Loucy (cell line): ENCODE measurements around the gene ZNF292.

ENCODE experiments used
- H2AFZ ChIP-seq: fragments of 200-600 bp; sonication (generic); 2 replicates; pipeline ENCODE4 v1.6.0; 2016; ENCODE audit warnings: antibody characterized with exemption, mild to moderate bottlenecking, low read length, moderate library complexity
- H3F3A ChIP-seq: fragments of 200-600 bp; 2 replicates; pipeline ENCODE4 v1.6.0; 2016; ENCODE audit warnings: antibody characterized with exemption, low read depth, mild to moderate bottlenecking
- H3K27me3 ChIP-seq: fragments of 200-600 bp; sonication (generic); 2 replicates; pipeline ENCODE4 v1.6.1; 2014; ENCODE audit warnings: low read length, mild to moderate bottlenecking; ENCODE audit not compliant: insufficient read depth, poor library complexity, severe bottlenecking
- H3K36me3 ChIP-seq: fragments of 200-600 bp; sonication (generic); 2 replicates; pipeline ENCODE4 v1.6.1; 2016; ENCODE audit warnings: low read length; ENCODE audit not compliant: insufficient read depth
- H3K4me1 ChIP-seq: fragments of 200-600 bp; sonication (generic); 2 replicates; pipeline ENCODE4 v1.5.1; 2014; ENCODE audit warnings: low read length, mild to moderate bottlenecking; ENCODE audit not compliant: insufficient read depth, poor library complexity, severe bottlenecking
- H3K4me2 ChIP-seq: fragments of 200-600 bp; sonication (generic); 2 replicates; pipeline ENCODE4 v1.6.0; 2014; ENCODE audit warnings: antibody characterized with exemption, low read length, low read depth, mild to moderate bottlenecking; ENCODE audit not compliant: poor library complexity, severe bottlenecking
- H3K4me3 ChIP-seq: fragments of 200-600 bp; sonication (generic); 2 replicates; pipeline ENCODE4 v1.5.1; 2014; ENCODE audit warnings: low read length, mild to moderate bottlenecking, mixed read lengths; ENCODE audit not compliant: poor library complexity, severe bottlenecking
- H3K79me2 ChIP-seq: fragments of 200-600 bp; sonication (generic); 2 replicates; pipeline ENCODE4 v1.6.1; 2014; ENCODE audit warnings: low read length; ENCODE audit not compliant: insufficient read depth
- H3K9ac ChIP-seq: fragments of 200-600 bp; sonication (generic); 2 replicates; pipeline ENCODE4 v1.6.0; 2014; ENCODE audit warnings: mild to moderate bottlenecking, low read depth, low read length, moderate library complexity; ENCODE audit not compliant: poor library complexity, severe bottlenecking
- H3K9me2 ChIP-seq: fragments of 200-600 bp; sonication (generic); replicated peaks from 2 replicates; pipeline ENCODE4 v1.6.1; 2016; ENCODE audit warnings: low read depth, low read length, mixed read lengths
- H3K9me3 ChIP-seq: fragments of 200-600 bp; sonication (generic); 2 replicates; pipeline ENCODE4 v1.6.1; 2014; ENCODE audit warnings: mild to moderate bottlenecking, antibody characterized with exemption, low read length, low read depth; ENCODE audit not compliant: insufficient read depth
- H4K20me1 ChIP-seq: fragments of 200-600 bp; sonication (generic); 2 replicates; pipeline ENCODE4 v1.6.0; 2014; ENCODE audit warnings: antibody characterized with exemption, low read length, mild to moderate bottlenecking; ENCODE audit not compliant: insufficient read depth, poor library complexity, severe bottlenecking
- EZH2phosphoT487 ChIP-seq: fragments of 200-600 bp; IDR thresholded peaks from 2 replicates; pipeline ENCODE4 v1.6.1; 2018; ENCODE audit warnings: antibody characterized with exemption, mild to moderate bottlenecking, moderate library complexity, borderline replicate concordance
- TF ChIP-seq, protein P1 (sequence below): fragments of 200-600 bp; sonication (generic); conservative IDR thresholded peaks from 2 replicates; pipeline ENCODE4 v1.5.1; 2014; ENCODE audit warnings: mild to moderate bottlenecking, antibody characterized with exemption, low read length

Gene ZNF292

DNA sequence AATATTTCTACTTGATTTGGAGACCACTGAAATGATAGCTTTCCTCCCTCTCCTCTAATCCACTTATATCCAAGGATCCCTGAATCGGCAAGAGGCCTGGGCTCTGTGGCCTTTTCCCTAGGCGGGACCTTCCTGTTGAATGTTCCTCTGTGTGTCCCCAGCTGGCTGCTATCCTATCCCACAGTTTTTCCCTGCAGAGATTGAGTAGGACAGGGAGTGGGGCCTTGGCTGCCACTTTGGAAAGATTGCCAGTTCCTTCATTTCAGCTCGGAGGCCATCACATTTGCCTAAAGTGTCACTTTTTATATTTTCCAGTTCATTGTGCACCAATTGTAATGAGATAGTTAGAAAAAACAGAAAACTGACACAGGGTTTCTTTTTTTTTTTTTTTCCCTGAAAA lies 128.1 kb downstream of the ZNF292 start:
- no peak overlapping the region for H3K4me2 ChIP-seq
- no peaks in the 10 kb centered on the region for H3F3A ChIP-seq
- H3K4me3 ChIP-seq = no peak overlapping the region
- no peaks in the 10 kb centered on the region for H3K36me3 ChIP-seq
- H3K9me3 ChIP-seq = no peaks in the 10 kb centered on the region
- no peaks in the 10 kb centered on the region for H3K4me1 ChIP-seq
- H4K20me1 ChIP-seq = no peaks in the 10 kb centered on the region
- H3K79me2 ChIP-seq = no peaks in the 10 kb centered on the region
- H3K27me3 ChIP-seq = no peaks in the 10 kb centered on the region
- H2AFZ ChIP-seq = no peak overlapping the region
- TF ChIP-seq EZH2phosphoT487 = no peak
- TF ChIP-seq, protein P1, sequence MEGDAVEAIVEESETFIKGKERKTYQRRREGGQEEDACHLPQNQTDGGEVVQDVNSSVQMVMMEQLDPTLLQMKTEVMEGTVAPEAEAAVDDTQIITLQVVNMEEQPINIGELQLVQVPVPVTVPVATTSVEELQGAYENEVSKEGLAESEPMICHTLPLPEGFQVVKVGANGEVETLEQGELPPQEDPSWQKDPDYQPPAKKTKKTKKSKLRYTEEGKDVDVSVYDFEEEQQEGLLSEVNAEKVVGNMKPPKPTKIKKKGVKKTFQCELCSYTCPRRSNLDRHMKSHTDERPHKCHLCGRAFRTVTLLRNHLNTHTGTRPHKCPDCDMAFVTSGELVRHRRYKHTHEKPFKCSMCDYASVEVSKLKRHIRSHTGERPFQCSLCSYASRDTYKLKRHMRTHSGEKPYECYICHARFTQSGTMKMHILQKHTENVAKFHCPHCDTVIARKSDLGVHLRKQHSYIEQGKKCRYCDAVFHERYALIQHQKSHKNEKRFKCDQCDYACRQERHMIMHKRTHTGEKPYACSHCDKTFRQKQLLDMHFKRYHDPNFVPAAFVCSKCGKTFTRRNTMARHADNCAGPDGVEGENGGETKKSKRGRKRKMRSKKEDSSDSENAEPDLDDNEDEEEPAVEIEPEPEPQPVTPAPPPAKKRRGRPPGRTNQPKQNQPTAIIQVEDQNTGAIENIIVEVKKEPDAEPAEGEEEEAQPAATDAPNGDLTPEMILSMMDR = no peak
- H3K9me2 ChIP-seq = no peaks in the 10 kb centered on the region
- no peak overlapping the region for H3K9ac ChIP-seq

- Histone ChIP-seq H3K9me2 (no peaks in the 10 kb centered on the region), H3K4me2 (no peak overlapping the region), H3F3A (no peaks in the 10 kb centered on the region), H4K20me1 (no peaks in the 10 kb centered on the region), H2AFZ (no peak overlapping the region), H3K4me1 (no peaks in the 10 kb centered on the region), H3K79me2 (no peaks in the 10 kb centered on the region), H3K9me3 (no peaks in the 10 kb centered on the region), H3K9ac (no peak overlapping the region), H3K4me3 (no peak overlapping the region), H3K36me3 (no peaks in the 10 kb centered on the region), H3K27me3 (no peaks in the 10 kb centered on the region)
- TF ChIP-seq, protein P1 = no peak
- TF ChIP-seq EZH2phosphoT487 = no peak
Observed at GRCh38 chr6:87287251-87287650, 131.9 kb downstream of the ZNF292 start.

DNA sequence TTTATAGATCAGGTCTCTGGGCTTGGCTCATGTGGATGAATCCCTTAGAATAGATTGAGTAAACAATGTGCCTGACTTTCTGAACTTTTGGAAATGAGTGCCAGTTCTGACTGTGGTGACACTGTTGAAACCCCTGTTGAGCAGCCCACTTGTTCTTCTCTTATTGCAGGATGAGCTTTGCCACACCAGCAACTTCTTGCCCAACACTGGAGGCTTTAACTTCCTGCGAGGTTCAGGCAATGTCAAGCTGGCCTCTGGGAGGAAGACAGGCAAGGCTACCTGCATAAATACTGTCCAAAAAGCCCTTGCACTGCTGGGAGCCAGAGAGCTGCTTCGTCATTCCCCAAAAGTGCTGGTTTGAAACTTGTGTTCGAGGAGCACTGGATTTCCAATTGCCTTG lies 134.2 kb downstream of the ZNF292 start:
- Histone ChIP-seq H3K9me3 (no peaks in the 10 kb centered on the region), H3K9me2 (no peaks in the 10 kb centered on the region), H2AFZ (no peak overlapping the region), H3K4me2 (no peak overlapping the region), H3K79me2 (no peaks in the 10 kb centered on the region), H3K4me3 (no peak overlapping the region), H3K9ac (no peak overlapping the region), H3K4me1 (no peaks in the 10 kb centered on the region), H4K20me1 (no peaks in the 10 kb centered on the region), H3K36me3 (no peaks in the 10 kb centered on the region), H3K27me3 (no peaks in the 10 kb centered on the region), H3F3A (no peaks in the 10 kb centered on the region)
- TF ChIP-seq, protein P1 = no peak
- no peak for TF ChIP-seq EZH2phosphoT487
